IMR-90 (cell line): ENCODE measurements around the gene SIK2. TPM values are rescaled to one million over a fixed set of nuclear protein-coding genes. Genes with fewer than 3 reads are reported as not detected.

Source experiments
- ATAC-seq: fragments of 200-7000 bp; cut with Tn5 transposase; 2 replicates; pipeline ENCODE4 v1.9.1; 2020; ENCODE audit warnings: low read depth, mild to moderate bottlenecking, moderate library complexity
- BruUV-seq: library from RNA; stranded (reverse); fragments of 400-500 nt; replicated peaks from 2 replicates; lab custom pipeline; 2021; lab: Mats Ljungman, UMichigan
- CTCF ChIA-PET: fragments of 300-600 bp; formaldehyde crosslinking; extraction: SDS; loops from one replicate; lab custom pipeline; 2021; ENCODE audit warnings: antibody characterized with exemption; lab: Yijun Ruan, JAX
- POLR2A ChIA-PET: fragments of 300-600 bp; sonication (Branson Sonifier 250); formaldehyde crosslinking; loops from one replicate; lab custom pipeline; 2022; ENCODE audit warnings: antibody characterized with exemption; ENCODE audit not compliant: unreplicated experiment; lab: Charles Lee
- DNase-seq: peaks from one replicate; pipeline ENCODE4 v3.0.0; 2013
- H2AFZ ChIP-seq: replicated peaks from 2 replicates; pipeline ENCODE3; 2013; ENCODE audit warnings: low read length, mild to moderate bottlenecking; ENCODE audit not compliant: poor library complexity
- H2AK5ac ChIP-seq: 2 replicates; pipeline ENCODE4 v1.6.1; 2013; ENCODE audit warnings: low read depth, low read length, inconsistent platforms
- H2AK9ac ChIP-seq: replicated peaks from 2 replicates; pipeline ENCODE3; 2013; ENCODE audit warnings: mild to moderate bottlenecking, low read depth, low read length, moderate library complexity; ENCODE audit not compliant: poor library complexity
- H2BK120ac ChIP-seq: 2 replicates; pipeline ENCODE4 v1.6.1; 2013; ENCODE audit warnings: low read depth, low read length, inconsistent platforms
- H2BK15ac ChIP-seq: 3 replicates; pipeline ENCODE4 v1.6.1; 2013; ENCODE audit warnings: low read depth, low read length, inconsistent platforms
- H2BK20ac ChIP-seq: 2 replicates; pipeline ENCODE4 v1.6.1; 2013; ENCODE audit warnings: low read depth, mild to moderate bottlenecking, inconsistent platforms, low read length, moderate library complexity
- H2BK5ac ChIP-seq: 2 replicates; pipeline ENCODE4 v1.6.1; 2013; ENCODE audit warnings: mild to moderate bottlenecking, low read depth, low read length, inconsistent platforms; ENCODE audit not compliant: poor library complexity, severe bottlenecking
- H3K14ac ChIP-seq: replicated peaks from 2 replicates; pipeline ENCODE4 v1.6.1; 2013; ENCODE audit warnings: low read depth, low read length, inconsistent platforms
- H3K18ac ChIP-seq: 2 replicates; pipeline ENCODE4 v1.6.1; 2013; ENCODE audit warnings: low read depth, low read length, control low read depth
- H3K23ac ChIP-seq: 2 replicates; pipeline ENCODE4 v1.6.1; 2013; ENCODE audit warnings: low read depth, low read length, inconsistent platforms
- H3K27ac ChIP-seq: 2 replicates; pipeline ENCODE4 v1.5.1; 2013; ENCODE audit warnings: mild to moderate bottlenecking, control low read depth, low read length; ENCODE audit not compliant: insufficient read depth
- H3K27me3 ChIP-seq: 2 replicates; pipeline ENCODE4 v1.6.1; 2013; ENCODE audit warnings: low read length; ENCODE audit not compliant: control insufficient read depth, insufficient read depth
- H3K36me3 ChIP-seq: 2 replicates; pipeline ENCODE4 v1.6.1; 2013; ENCODE audit warnings: low read length, mixed read lengths; ENCODE audit not compliant: control insufficient read depth, insufficient read depth
- H3K4ac ChIP-seq: 2 replicates; pipeline ENCODE4 v1.6.1; 2013; ENCODE audit warnings: low read depth, low read length, inconsistent platforms
- H3K4me1 ChIP-seq: 2 replicates; pipeline ENCODE4 v1.6.1; 2013; ENCODE audit warnings: low read length, mixed read lengths; ENCODE audit not compliant: control insufficient read depth, insufficient read depth
- H3K4me2 ChIP-seq: 2 replicates; pipeline ENCODE4 v1.6.1; 2013; ENCODE audit warnings: low read depth, mild to moderate bottlenecking, control low read depth, low read length, moderate library complexity
- H3K4me3 ChIP-seq: 2 replicates; pipeline ENCODE4 v1.5.1; 2013; ENCODE audit warnings: low read depth, mild to moderate bottlenecking, control low read depth, low read length, moderate library complexity; ENCODE audit not compliant: insufficient read depth
- H3K56ac ChIP-seq: 2 replicates; pipeline ENCODE4 v1.6.1; 2013; ENCODE audit warnings: low read length, inconsistent platforms; ENCODE audit not compliant: insufficient read depth; ENCODE audit errors: extremely low read depth
- H3K79me1 ChIP-seq, 2 experiments: 2 replicates each; pipeline ENCODE4 v1.6.1; 2013; ENCODE audit warnings: low read length in 2 of 2, inconsistent platforms in 1 of 2, low read depth in 1 of 2
- H3K9ac ChIP-seq: 2 replicates; pipeline ENCODE4 v1.6.1; 2013; ENCODE audit warnings: low read depth, low read length, control low read depth
- H3K9me1 ChIP-seq: 2 replicates; pipeline ENCODE4 v1.6.1; 2013; ENCODE audit warnings: low read length, inconsistent platforms; ENCODE audit not compliant: insufficient read depth
- H3K9me3 ChIP-seq: 2 replicates; pipeline ENCODE4 v1.6.1; 2013; ENCODE audit warnings: low read length; ENCODE audit not compliant: control insufficient read depth, insufficient read depth
- H4K20me1 ChIP-seq: 2 replicates; pipeline ENCODE4 v1.6.1; 2013; ENCODE audit warnings: low read length, inconsistent platforms; ENCODE audit not compliant: insufficient read depth
- H4K5ac ChIP-seq: 2 replicates; pipeline ENCODE4 v1.6.1; 2013; ENCODE audit warnings: mild to moderate bottlenecking, low read depth, low read length, control low read depth
- H4K8ac ChIP-seq, 2 experiments: 2 replicates each; pipeline ENCODE4 v1.6.1; 2013; ENCODE audit warnings: low read depth in 2 of 2, low read length in 2 of 2, control low read depth in 1 of 2, inconsistent platforms in 1 of 2
- H4K91ac ChIP-seq: 2 replicates; pipeline ENCODE4 v1.6.1; 2013; ENCODE audit warnings: low read depth, low read length, inconsistent platforms; ENCODE audit not compliant: insufficient read depth
- CEBPB ChIP-seq: IDR thresholded peaks from 2 replicates; pipeline ENCODE4 v1.6.1; 2012; ENCODE audit warnings: low read depth, low read length, improper control_type of control experiment
- CTCF ChIP-seq: conservative IDR thresholded peaks from 2 replicates; pipeline ENCODE4 v1.5.1; 2012; ENCODE audit warnings: mild to moderate bottlenecking, low read depth, low read length, improper control_type of control experiment
- RCOR1 ChIP-seq: IDR thresholded peaks from 2 replicates; pipeline ENCODE4 v1.6.1; 2012; ENCODE audit warnings: mild to moderate bottlenecking, low read length, improper control_type of control experiment; ENCODE audit not compliant: insufficient replicate concordance
- WGBS, 2 experiments: methylation state at CpG; one replicate each; pipeline versions ENCODE4 v1.1.5 to v1.1.7; 2013; ENCODE audit warnings: missing lambda C conversion rate in 2 of 2; ENCODE audit not compliant: insufficient read length in 1 of 2; ENCODE audit errors: extremely low coverage in 2 of 2; 5-methylcytosine and 5-hydroxymethylcytosine counted together
- dilution Hi-C: fragments of 300-500 bp; cut with HindIII; formaldehyde crosslinking; loops from one replicate; pipeline ENCODE4 v1.14.3; 2018; ENCODE audit warnings: low sequenced_read_pairs; ENCODE audit not compliant: unreplicated experiment
- in situ Hi-C: fragments of 300-500 bp; cut with MboI; formaldehyde crosslinking; loops from 3 replicates; pipeline ENCODE4 v1.14.3; 2019; ENCODE audit warnings: low sequenced_read_pairs, inconsistent platforms, mixed read lengths
- intact Hi-C: fragments of 100-400 bp; cut with micrococcal nuclease; formaldehyde crosslinking; loops from 2 replicates; pipeline ENCODE4 v1.10.0; 2022
- polyA plus RNA-seq, 3 experiments: library from polyadenylated mRNA; depleted of rRNA; stranded (reverse); fragments of >200 nt; gene quantifications; 2 replicates each; pipeline ENCODE4 v1.2.3, GENCODE V29; 2012; ENCODE audit warnings: low replicate concordance in 1 of 3
- total RNA-seq: library from RNA; depleted of rRNA; stranded (reverse); fragments of >200 nt; gene quantifications from 2 replicates; pipeline ENCODE4 v1.2.3, GENCODE V29; 2012

Gene SIK2
- total and polyA plus RNA-seq, 2 of the 4 experiments (the other 2 are of a cell fraction) = 7.9 to 10.4 TPM

DNA sequence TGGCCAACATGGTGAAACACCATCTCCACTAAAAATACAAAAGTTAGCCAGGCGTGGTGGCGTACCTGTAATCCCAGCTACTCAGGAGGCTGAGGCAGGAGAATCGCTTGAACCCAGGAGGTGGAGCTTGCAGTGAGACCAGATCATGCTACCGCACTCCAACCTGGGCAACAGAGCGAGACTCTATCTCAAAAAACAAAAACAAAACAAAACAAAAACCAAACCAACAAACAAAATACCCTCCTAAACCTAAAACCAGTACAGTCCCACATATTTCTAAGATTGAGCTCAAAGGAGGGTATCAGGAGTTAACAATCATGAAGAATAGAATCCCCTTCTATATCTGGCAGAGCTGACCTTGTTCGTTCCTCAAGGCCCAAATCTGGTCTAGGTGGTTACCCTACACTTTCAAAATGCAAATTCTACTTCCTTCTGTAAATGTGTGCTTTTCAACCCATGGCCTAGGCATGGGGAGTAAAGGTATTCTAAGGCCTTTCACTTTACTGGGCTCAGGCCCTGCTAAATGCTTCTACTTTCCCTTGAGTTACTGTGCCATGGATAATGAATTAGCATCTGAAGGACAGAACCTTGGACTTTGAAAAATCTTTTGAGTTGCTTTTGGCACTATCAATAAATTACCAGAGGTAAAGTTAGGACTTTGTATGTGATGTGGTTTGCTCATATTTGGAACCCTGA lies 174.3 kb downstream of the SIK2 start:
- Histone ChIP-seq H3K4me1 (peaks cover 4% of the 10 kb centered on the region), H3K4me3 (no peak overlapping the region), H3K18ac (peak overlapping the region; percentile 29; the same call in 1 of the 2 replicates), H2AK5ac (no peak overlapping the region), H3K36me3 (no peaks in the 10 kb centered on the region), H2BK15ac (peak overlapping the region; percentile 48; the same call in 2 of the 3 replicates), H2BK20ac (0 out of 2 replicates have a peak overlapping the region, but pooled peaks have one; percentile 48), H3K56ac (no peak overlapping the region), H2BK120ac (no peak overlapping the region), H3K9me3 (no peaks in the 10 kb centered on the region), H4K91ac (no peak overlapping the region), H3K27ac (no peak overlapping the region), H2BK5ac (peak overlapping the region; percentile 10), H3K4me2 (no peak overlapping the region), H4K5ac (no peak overlapping the region), H3K4ac (no peak overlapping the region), H3K9ac (no peak overlapping the region), H3K9me1 (peaks cover 3% of the 10 kb centered on the region; the same call in 1 of the 2 replicates), H3K79me1 (no peaks in the 10 kb centered on the region), H3K27me3 (no peaks in the 10 kb centered on the region), H2AFZ (no peak overlapping the region), H4K20me1 (no peaks in the 10 kb centered on the region), H4K8ac (no peak overlapping the region; a peak in 1 of 4 replicates), H3K14ac (no peak overlapping the region), H3K23ac (no peak overlapping the region), H2AK9ac (no peak overlapping the region)
- ATAC-seq (no peak), DNase-seq (no peak)
- no CpG with 5 or more reads among the region's 6 CpGs for WGBS, 2 experiments
- no peak for TF ChIP-seq CTCF
- no peak for TF ChIP-seq RCOR1
- TF ChIP-seq CEBPB = no peak
- intact Hi-C loops = loop anchor here (1.0 to 5.0 kb wide), 5 partner anchors 65 to 324 kb away; partner anchors contain the start of gene SIK2
- ChIA-PET CTCF (interaction anchor here (1.0 to 1.8 kb wide), 8 partner anchors 9 to 181 kb away, joined by 3 to 13 read pairs (median 4); partner anchors contain the start of gene SIK2), POLR2A (no interaction called here)
- dilution Hi-C loops = no loop called here
- no TSS peak for BruUV-seq
- in situ Hi-C loops = loop anchor here (5.0 to 10.0 kb wide), 3 partner anchors 174 to 492 kb away; partner anchors contain the start of gene SIK2
